NCI-H446 treated with DMSO at 0.1 percent for 48 hours (cell line): ENCODE data around the gene MRE11.
"Not testable (repeated sequence)": the region's sequence is repeated elsewhere in the genome, so short reads cannot be mapped to it uniquely, and the experiment has no call there.

ENCODE experiments used
- DNase-seq: peaks from one replicate; lab custom pipeline; 2025; lab: John Stamatoyannopoulos, UW

MRE11 gene

GRCh38 chr11:94506513-94506912 lies 12.9 kb upstream of the MRE11 start:
- not testable (repeated sequence) for DNase-seq

GRCh38 chr11:94504689-94505293 lies 11.1 kb upstream of the MRE11 start:
- peak; percentile 19 for DNase-seq

- no peak for DNase-seq
Observed at GRCh38 chr11:94501522-94501921, 7.9 kb upstream of the MRE11 start.

- DNase-seq: no peak
Observed at GRCh38 chr11:94500181-94500580, 6.5 kb upstream of the MRE11 start.

- DNase-seq: no peak
Observed at GRCh38 chr11:94494126-94494680, 559 bp upstream of the MRE11 start.

- no peak for DNase-seq
Observed at GRCh38 chr11:94486068-94486467, 7.6 kb downstream of the MRE11 start.

- DNase-seq: no peak
Observed at GRCh38 chr11:94481342-94481741, 12.3 kb downstream of the MRE11 start.

- DNase-seq: no peak
Observed at GRCh38 chr11:94477624-94478023, 16.0 kb downstream of the MRE11 start.

GRCh38 chr11:94472916-94473799 lies 20.5 kb downstream of the MRE11 start:
- no peak for DNase-seq

GRCh38 chr11:94469416-94469815 lies 24.2 kb downstream of the MRE11 start:
- DNase-seq: no peak

- no peak for DNase-seq
Observed at GRCh38 chr11:94459576-94459975, 34.1 kb downstream of the MRE11 start.

GRCh38 chr11:94457118-94458029 lies 36.3 kb downstream of the MRE11 start:
- DNase-seq: no peak

GRCh38 chr11:94455861-94456260 lies 37.8 kb downstream of the MRE11 start:
- no peak for DNase-seq

- DNase-seq: no peak
Observed at GRCh38 chr11:94454301-94454700, 39.3 kb downstream of the MRE11 start.

- DNase-seq: no peak
Observed at GRCh38 chr11:94452988-94453387, 40.7 kb downstream of the MRE11 start.

GRCh38 chr11:94450048-94450447 lies 43.6 kb downstream of the MRE11 start:
- no peak for DNase-seq

- DNase-seq: no peak
Observed at GRCh38 chr11:94449437-94449836, 44.2 kb downstream of the MRE11 start.

- no peak for DNase-seq
Observed at GRCh38 chr11:94449029-94449428, 44.6 kb downstream of the MRE11 start.

GRCh38 chr11:94447149-94447548 lies 46.5 kb downstream of the MRE11 start:
- DNase-seq: no peak

- DNase-seq: no peak
Observed at GRCh38 chr11:94445641-94446040, 48.0 kb downstream of the MRE11 start.

GRCh38 chr11:94433049-94433448 lies 60.6 kb downstream of the MRE11 start:
- no peak for DNase-seq

- no peak for DNase-seq
Observed at GRCh38 chr11:94424662-94425061, 69.0 kb downstream of the MRE11 start.
